B cell (primary cell): ENCODE results near the gene AIFM2. TPM values are rescaled to one million over a fixed set of nuclear protein-coding genes. Genes with fewer than 3 reads are reported as not detected.
"Not testable (repeated sequence)": the region's sequence is repeated elsewhere in the genome, so short reads cannot be mapped to it uniquely, and the experiment has no call there.

ENCODE experiments used
- ATAC-seq: fragments of 200-7000 bp; cut with Tn5 transposase; one replicate; pipeline ENCODE4 v1.10.0; 2021; ENCODE audit warnings: low read depth, mild to moderate bottlenecking, moderate number of reproducible peaks, moderate library complexity
- CTCF ChIA-PET: fragments of 350-600 bp; sonication (Branson Sonifier 250); formaldehyde crosslinking; loops from one replicate; lab custom pipeline; 2021; ENCODE audit warnings: antibody characterized with exemption, inconsistent platforms; lab: Charles Lee
- POLR2A ChIA-PET: fragments of 350-600 bp; sonication (Branson Sonifier 250); formaldehyde crosslinking; loops from one replicate; lab custom pipeline; 2021; ENCODE audit warnings: antibody characterized with exemption; lab: Charles Lee
- DNase-seq: peaks from one replicate; pipeline ENCODE4 v3.0.0; 2013
- H2AFZ ChIP-seq: 2 replicates; pipeline ENCODE4 v1.6.1; 2012; ENCODE audit warnings: mild to moderate bottlenecking, low read depth, low read length; ENCODE audit not compliant: insufficient read depth, poor library complexity, severe bottlenecking
- H3K27ac ChIP-seq, 2 donors: 1 replicate in 1 of 2; 2 replicates in 1 of 2; pipeline ENCODE4 v1.5.1; 2012 to 2013; ENCODE audit warnings: low read length in 2 of 2, mild to moderate bottlenecking in 2 of 2, moderate library complexity in 1 of 2
- H3K27me3 ChIP-seq, 4 experiments: fragments of 200-600 bp in 1 of 4; sonication (generic) in 1 of 4; replicated peaks in 1 of 4; 1 replicate in 2 of 4; 2 replicates in 2 of 4; pipeline versions ENCODE4 v1.6.1 to v1.7.0; 2013 to 2016; ENCODE audit warnings: low read length in 3 of 4, mild to moderate bottlenecking in 2 of 4, mixed read lengths in 1 of 4, moderate library complexity in 1 of 4; ENCODE audit not compliant: insufficient read depth in 4 of 4, control insufficient read depth in 3 of 4; ENCODE audit errors: control extremely low read depth in 1 of 4
- H3K36me3 ChIP-seq, 2 experiments: replicated peaks in 1 of 2; 1 replicate in 1 of 2; 2 replicates in 1 of 2; pipeline versions ENCODE4 v1.6.1 to v1.7.1; 2013; ENCODE audit warnings: low read length in 1 of 2; ENCODE audit not compliant: insufficient read depth in 2 of 2, control insufficient read depth in 1 of 2; ENCODE audit errors: control extremely low read depth in 1 of 2, extremely low read depth in 1 of 2
- H3K4me1 ChIP-seq, 2 donors: fragments of 200-600 bp in 1 of 2; sonication (generic) in 1 of 2; 1 replicate in 1 of 2; 2 replicates in 1 of 2; pipeline versions ENCODE4 v1.5.1 to v1.6.1; 2013 to 2017; ENCODE audit warnings: low read length in 2 of 2; ENCODE audit not compliant: control insufficient read depth in 2 of 2, insufficient read depth in 2 of 2
- H3K4me2 ChIP-seq: replicated peaks from 2 replicates; pipeline ENCODE3; 2012; ENCODE audit warnings: mild to moderate bottlenecking, low read depth, low read length; ENCODE audit not compliant: poor library complexity, severe bottlenecking
- H3K4me3 ChIP-seq, 5 experiments: fragments of 200-600 bp in 1 of 5; sonication (generic) in 1 of 5; 1 replicate in 3 of 5; 2 replicates in 2 of 5; pipeline versions ENCODE4 v1.5.1 to v1.7.0; 2011 to 2016; ENCODE audit warnings: low read length in 4 of 5, mild to moderate bottlenecking in 4 of 5, low read depth in 2 of 5, control low read depth in 1 of 5, moderate library complexity in 1 of 5; ENCODE audit not compliant: insufficient read depth in 1 of 5; ENCODE audit errors: control extremely low read depth in 1 of 5, extremely low read depth in 1 of 5
- H3K79me2 ChIP-seq: fragments of 200-600 bp; sonication (generic); one replicate; pipeline ENCODE4 v1.6.0; 2016; ENCODE audit warnings: low read length; ENCODE audit not compliant: control insufficient read depth, insufficient read depth
- H3K9ac ChIP-seq: fragments of 200-600 bp; sonication (generic); 2 replicates; pipeline ENCODE4 v1.6.1; 2017; ENCODE audit warnings: mild to moderate bottlenecking, low read length, moderate library complexity
- H3K9me3 ChIP-seq, 3 donors: one replicate each; pipeline versions ENCODE4 v1.6.1 to v1.7.1; 2013; ENCODE audit warnings: low read length in 2 of 3; ENCODE audit not compliant: control insufficient read depth in 2 of 3, insufficient read depth in 1 of 3; ENCODE audit errors: control extremely low read depth in 1 of 3
- H4K20me1 ChIP-seq: 2 replicates; pipeline ENCODE4 v1.6.0; 2012; ENCODE audit warnings: mild to moderate bottlenecking, low read length; ENCODE audit not compliant: insufficient read depth, control insufficient read depth, poor library complexity, severe bottlenecking
- H3K27ac Mint-ChIP-seq: one replicate; pipeline ENCODE4 v1.8.0; 2021; ENCODE audit warnings: mixed read lengths
- H3K27me3 Mint-ChIP-seq: one replicate; pipeline ENCODE4 v1.8.0; 2021; ENCODE audit warnings: mixed read lengths
- H3K4me1 Mint-ChIP-seq: one replicate; pipeline ENCODE4 v1.8.0; 2021; ENCODE audit warnings: mixed read lengths
- H3K4me3 Mint-ChIP-seq: one replicate; pipeline ENCODE4 v1.8.0; 2021; ENCODE audit warnings: mixed read lengths
- H3K9me3 Mint-ChIP-seq: one replicate; pipeline ENCODE4 v1.8.0; 2022; ENCODE audit warnings: mixed read lengths; ENCODE audit not compliant: insufficient read depth
- EZH2 ChIP-seq: IDR thresholded peaks from 2 replicates; pipeline ENCODE4 v1.6.1; 2012; ENCODE audit warnings: borderline replicate concordance, low read depth, mild to moderate bottlenecking, moderate library complexity, low read length; ENCODE audit not compliant: insufficient read depth, poor library complexity, severe bottlenecking
- WGBS: methylation state at CpG from one replicate; pipeline ENCODE4 v1.1.5; 2013; ENCODE audit warnings: missing lambda C conversion rate; ENCODE audit not compliant: insufficient coverage; 5-methylcytosine and 5-hydroxymethylcytosine counted together
- intact Hi-C: fragments of 100-400 bp; cut with micrococcal nuclease; formaldehyde crosslinking; loops from one replicate; pipeline ENCODE4 v1.10.0; 2022
- polyA plus RNA-seq: library from polyadenylated mRNA; depleted of rRNA; stranded (reverse); fragments of >200 nt; gene quantifications from 2 replicates; pipeline ENCODE4 v1.2.3, GENCODE V29; 2012
- total RNA-seq, 2 donors: library from RNA; stranded (reverse); fragments of 120-200 nt in 1 of 2; gene quantifications; 1 replicate in 1 of 2; 2 replicates in 1 of 2; pipeline versions ENCODE4 v1.2.3 to v1.2.4, GENCODE V29; 2013 to 2022
- TF ChIP-seq, protein P1 (sequence below): fragments of 200-600 bp; IDR thresholded peaks from one replicate; pipeline ENCODE4 v1.8.0; 2022; ENCODE audit warnings: antibody characterized with exemption, mild to moderate bottlenecking

Gene AIFM2
- total and polyA plus RNA-seq, 2 donors (not counting 1 experiment from before 2014, with no cell fraction given): 5.6 to 8.1 TPM

- Histone ChIP-seq H3K36me3 (no peaks in the 10 kb centered on the region), H4K20me1 (no peaks in the 10 kb centered on the region), H3K27me3 (no peaks in the 10 kb centered on the region), H3K4me1 (no peaks in the 10 kb centered on the region), H2AFZ (no peak overlapping the region), H3K9ac (no peak overlapping the region), H3K27ac (no peak overlapping the region), H3K79me2 (no peaks in the 10 kb centered on the region), H3K4me2 (no peak overlapping the region), H3K9me3 (no peaks in the 10 kb centered on the region), H3K4me3 (no peak overlapping the region)
- H3K9me3 Mint-ChIP-seq: no peaks in the 10 kb centered on the region
- WGBS: 82% methylated on average over 3 of the region's 6 CpGs
- H3K27me3 Mint-ChIP-seq: peaks cover 4% of the 10 kb centered on the region
- ChIA-PET POLR2A (no interaction called here), CTCF (interaction anchor here (0.9 kb wide), 1 partner anchor 377 kb away, joined by 3 read pairs; no protein-coding TSS in a partner anchor)
- DNase-seq (no peak), ATAC-seq (no peak)
- H3K4me3 Mint-ChIP-seq: no peak overlapping the region
- no peaks in the 10 kb centered on the region for H3K4me1 Mint-ChIP-seq
- TF ChIP-seq EZH2: no peak
- TF ChIP-seq, protein P1, sequence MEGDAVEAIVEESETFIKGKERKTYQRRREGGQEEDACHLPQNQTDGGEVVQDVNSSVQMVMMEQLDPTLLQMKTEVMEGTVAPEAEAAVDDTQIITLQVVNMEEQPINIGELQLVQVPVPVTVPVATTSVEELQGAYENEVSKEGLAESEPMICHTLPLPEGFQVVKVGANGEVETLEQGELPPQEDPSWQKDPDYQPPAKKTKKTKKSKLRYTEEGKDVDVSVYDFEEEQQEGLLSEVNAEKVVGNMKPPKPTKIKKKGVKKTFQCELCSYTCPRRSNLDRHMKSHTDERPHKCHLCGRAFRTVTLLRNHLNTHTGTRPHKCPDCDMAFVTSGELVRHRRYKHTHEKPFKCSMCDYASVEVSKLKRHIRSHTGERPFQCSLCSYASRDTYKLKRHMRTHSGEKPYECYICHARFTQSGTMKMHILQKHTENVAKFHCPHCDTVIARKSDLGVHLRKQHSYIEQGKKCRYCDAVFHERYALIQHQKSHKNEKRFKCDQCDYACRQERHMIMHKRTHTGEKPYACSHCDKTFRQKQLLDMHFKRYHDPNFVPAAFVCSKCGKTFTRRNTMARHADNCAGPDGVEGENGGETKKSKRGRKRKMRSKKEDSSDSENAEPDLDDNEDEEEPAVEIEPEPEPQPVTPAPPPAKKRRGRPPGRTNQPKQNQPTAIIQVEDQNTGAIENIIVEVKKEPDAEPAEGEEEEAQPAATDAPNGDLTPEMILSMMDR: no peak
- H3K27ac Mint-ChIP-seq: no peak overlapping the region
- intact Hi-C loops: no loop called here
Observed at GRCh38 chr10:70084189-70084588, 48.4 kb downstream of the AIFM2 start.

DNA sequence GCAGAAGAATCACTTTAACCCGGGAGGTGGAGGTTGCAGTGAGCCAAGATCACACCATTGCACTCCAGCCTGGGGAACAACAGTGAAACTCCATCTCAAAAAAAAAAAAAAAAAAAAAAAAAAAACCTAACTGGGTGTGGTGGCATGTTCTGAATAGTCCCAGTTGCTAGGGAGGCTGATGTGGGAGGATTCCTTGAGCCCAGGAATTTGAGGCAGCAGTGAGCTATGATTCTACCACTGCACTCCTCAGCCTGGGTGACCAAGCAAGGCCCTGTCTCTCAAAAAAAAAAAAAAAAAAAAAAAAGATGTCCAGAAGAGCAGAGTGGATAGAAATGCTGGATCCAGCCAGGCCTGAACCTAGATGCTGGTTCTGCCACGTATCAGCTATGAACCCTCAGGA lies 51.8 kb downstream of the AIFM2 start:
- H3K27me3 Mint-ChIP-seq, intact Hi-C loops, H3K9me3 Mint-ChIP-seq, H3K27me3 ChIP-seq, H3K4me1 ChIP-seq, H3K4me3 ChIP-seq, DNase-seq, ATAC-seq, H4K20me1 ChIP-seq, H3K27ac Mint-ChIP-seq, H3K4me3 Mint-ChIP-seq, H3K4me2 ChIP-seq, H3K9me3 ChIP-seq, POLR2A ChIA-PET, H3K79me2 ChIP-seq, H2AFZ ChIP-seq, H3K36me3 ChIP-seq, H3K9ac ChIP-seq, H3K27ac ChIP-seq, H3K4me1 Mint-ChIP-seq: not testable (repeated sequence)
- CTCF ChIA-PET: interaction anchor here (0.6 kb wide), 1 partner anchor 1033 kb away, joined by 3 read pairs; no protein-coding TSS in a partner anchor
- 89% methylated on average over 1 of the region's 2 CpGs for WGBS
